ENCODE measurements around the gene FBXO48. TPM values are rescaled to one million over a fixed set of nuclear protein-coding genes. Genes with fewer than 3 reads are reported as not detected.
"Not testable (repeated sequence)": the region's sequence is repeated elsewhere in the genome, so short reads cannot be mapped to it uniquely, and the experiment has no call there.

FBXO48 gene
- total and polyA plus RNA-seq, 9 donors: 0.71 to 1.7 (median 1.2) TPM

DNA sequence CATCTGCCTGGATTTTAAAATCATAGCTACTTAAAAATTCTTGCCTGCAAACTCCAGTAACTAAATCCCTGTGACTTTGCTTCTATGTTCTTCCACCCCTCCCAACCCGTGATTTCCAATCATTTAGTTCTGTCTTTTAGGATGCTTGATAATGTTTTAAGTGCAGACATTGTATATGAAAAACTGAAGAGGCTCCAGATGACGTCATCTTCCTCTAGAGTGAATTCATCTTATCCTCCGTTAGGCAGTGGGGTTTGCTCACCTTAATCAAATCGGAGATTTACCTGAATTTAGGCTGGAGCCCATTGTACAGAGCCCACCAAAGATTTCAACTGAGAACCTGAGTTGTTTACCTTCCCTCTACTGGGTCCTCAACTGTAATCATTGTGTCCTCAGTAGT lies 10.9 kb downstream of the FBXO48 start:
- 90% methylated on average over 2 of the region's 4 CpGs for WGBS (ENCODE audit: insufficient coverage)
- no peaks in the 10 kb centered on the region for H3K36me3 ChIP-seq (ENCODE audit: control insufficient read depth, insufficient read depth, low read length)
- no peak for DNase-seq

DNA sequence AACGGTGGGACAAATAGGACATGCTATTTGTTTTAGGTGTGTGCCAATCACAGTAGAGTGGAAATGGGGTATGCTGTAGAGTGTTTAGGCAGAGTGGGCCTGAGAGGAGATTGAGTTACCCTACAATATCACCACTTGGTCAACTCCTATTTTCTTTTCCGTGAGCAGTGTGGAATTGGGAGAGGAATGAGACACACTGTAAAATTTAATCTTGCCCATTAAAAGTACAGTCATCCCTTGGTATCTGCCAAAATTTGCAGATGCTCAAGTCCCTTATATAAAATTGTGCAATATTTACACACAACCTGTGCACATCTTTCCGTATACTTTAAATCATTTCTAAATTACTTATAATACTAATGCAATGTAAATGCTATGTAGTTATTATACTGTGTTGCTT lies 12.4 kb downstream of the FBXO48 start:
- Histone ChIP-seq H3K27me3 (ENCODE audit: control insufficient read depth, insufficient read depth, low read length) (no peaks in the 10 kb centered on the region), H3K4me3 (ENCODE audit: low read length) (no peak overlapping the region), H3K9me3 (replicated peaks; ENCODE audit: control insufficient read depth, low read depth, low read length) (no peaks in the 10 kb centered on the region), H3K36me3 (ENCODE audit: control insufficient read depth, insufficient read depth, low read length) (no peaks in the 10 kb centered on the region), H3K4me1 (ENCODE audit: control insufficient read depth, insufficient read depth, low read length) (no peaks in the 10 kb centered on the region), H3K27ac (ENCODE audit: low read length) (no peak overlapping the region)
- WGBS (ENCODE audit: insufficient coverage): no CpG with 5 or more reads among the region's 3 CpGs
- no peak for DNase-seq

More for the DNA sequence above, 10.9 kb downstream of the FBXO48 start:
- H3K9me3 ChIP-seq (replicated peaks; ENCODE audit: control insufficient read depth, low read depth, low read length): no peaks in the 10 kb centered on the region
- H3K27me3 ChIP-seq (ENCODE audit: control insufficient read depth, insufficient read depth, low read length): no peaks in the 10 kb centered on the region
- H3K27ac ChIP-seq (ENCODE audit: low read length): no peak overlapping the region
- H3K4me1 ChIP-seq (ENCODE audit: control insufficient read depth, insufficient read depth, low read length): no peaks in the 10 kb centered on the region
- no peak overlapping the region for H3K4me3 ChIP-seq (ENCODE audit: low read length)

- Histone ChIP-seq H3K36me3 (ENCODE audit: control insufficient read depth, insufficient read depth, low read length) (no peaks in the 10 kb centered on the region), H3K4me3 (ENCODE audit: low read length) (no peak overlapping the region), H3K27ac (ENCODE audit: low read length) (no peak overlapping the region), H3K4me1 (ENCODE audit: control insufficient read depth, insufficient read depth, low read length) (no peaks in the 10 kb centered on the region), H3K9me3 (replicated peaks; ENCODE audit: control insufficient read depth, low read depth, low read length) (no peaks in the 10 kb centered on the region), H3K27me3 (ENCODE audit: control insufficient read depth, insufficient read depth, low read length) (no peaks in the 10 kb centered on the region)
- no peak for DNase-seq
- no CpG with 5 or more reads among the region's 2 CpGs for WGBS (ENCODE audit: insufficient coverage)
Observed at GRCh38 chr2:68453761-68454360, 13.2 kb downstream of the FBXO48 start.

- 60% methylated on average over 1 of the region's 5 CpGs for WGBS (ENCODE audit: insufficient coverage)
- no peak overlapping the region for H3K27ac ChIP-seq (ENCODE audit: low read length)
Observed at GRCh38 chr2:68452158-68452900, 14.8 kb downstream of the FBXO48 start.

GRCh38 chr2:68448671-68449653 lies 18.1 kb downstream of the FBXO48 start:
- 89% methylated on average over 14 of the region's 24 CpGs for WGBS (ENCODE audit: insufficient coverage)
- H3K27me3 ChIP-seq (ENCODE audit: control insufficient read depth, insufficient read depth, low read length): no peaks in the 10 kb centered on the region
- H3K36me3 ChIP-seq (ENCODE audit: control insufficient read depth, insufficient read depth, low read length): no peaks in the 10 kb centered on the region
- no peak overlapping the region for H3K27ac ChIP-seq (ENCODE audit: low read length)
- DNase-seq: no peak
- no peaks in the 10 kb centered on the region for H3K9me3 ChIP-seq (replicated peaks; ENCODE audit: control insufficient read depth, low read depth, low read length)
- no peak overlapping the region for H3K4me3 ChIP-seq (ENCODE audit: low read length)
- no peaks in the 10 kb centered on the region for H3K4me1 ChIP-seq (ENCODE audit: control insufficient read depth, insufficient read depth, low read length)

More at GRCh38 chr2:68452158-68452900, 14.8 kb downstream of the FBXO48 start:
- DNase-seq: no peak
- Histone ChIP-seq H3K4me1 (ENCODE audit: control insufficient read depth, insufficient read depth, low read length) (no peaks in the 10 kb centered on the region), H3K9me3 (replicated peaks; ENCODE audit: control insufficient read depth, low read depth, low read length) (no peaks in the 10 kb centered on the region), H3K27me3 (ENCODE audit: control insufficient read depth, insufficient read depth, low read length) (no peaks in the 10 kb centered on the region), H3K36me3 (ENCODE audit: control insufficient read depth, insufficient read depth, low read length) (no peaks in the 10 kb centered on the region), H3K4me3 (ENCODE audit: low read length) (no peak overlapping the region)

DNA sequence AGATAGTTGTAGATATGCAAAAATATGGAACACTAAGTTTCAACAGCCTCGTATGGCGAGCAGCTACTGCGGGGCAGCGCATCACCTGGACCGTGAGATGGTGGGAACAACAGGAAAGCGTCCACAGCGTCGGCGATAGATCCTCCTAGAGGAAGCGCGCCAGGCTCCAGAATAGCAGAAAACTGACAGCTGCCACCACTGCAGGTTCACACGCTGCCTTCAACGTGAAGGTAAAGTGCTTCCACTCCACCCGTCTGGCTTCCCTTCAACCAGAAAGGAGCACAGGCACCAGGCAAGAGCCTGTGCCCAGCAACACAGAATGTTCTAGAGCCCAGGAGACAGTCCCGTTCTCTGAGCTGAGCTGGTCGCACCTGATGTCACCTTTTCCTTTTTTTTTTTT lies 20.0 kb downstream of the FBXO48 start:
- Histone ChIP-seq H3K27ac (ENCODE audit: low read length) (no peak overlapping the region), H3K4me1 (ENCODE audit: control insufficient read depth, insufficient read depth, low read length) (no peaks in the 10 kb centered on the region), H3K36me3 (ENCODE audit: control insufficient read depth, insufficient read depth, low read length) (no peaks in the 10 kb centered on the region), H3K9me3 (replicated peaks; ENCODE audit: control insufficient read depth, low read depth, low read length) (no peaks in the 10 kb centered on the region), H3K27me3 (ENCODE audit: control insufficient read depth, insufficient read depth, low read length) (no peaks in the 10 kb centered on the region), H3K4me3 (ENCODE audit: low read length) (no peak overlapping the region)
- no peak for DNase-seq
- WGBS (ENCODE audit: insufficient coverage): 91% methylated on average over 15 of the region's 16 CpGs

GRCh38 chr2:68446425-68446824 lies 20.7 kb downstream of the FBXO48 start:
- no CpG with 5 or more reads among the region's 3 CpGs for WGBS (ENCODE audit: insufficient coverage)
- not testable (repeated sequence) for H3K9me3 ChIP-seq (replicated peaks; ENCODE audit: control insufficient read depth, low read depth, low read length); DNase-seq; H3K27ac ChIP-seq (ENCODE audit: low read length); H3K4me1 ChIP-seq (ENCODE audit: control insufficient read depth, insufficient read depth, low read length); H3K27me3 ChIP-seq (ENCODE audit: control insufficient read depth, insufficient read depth, low read length); H3K36me3 ChIP-seq (ENCODE audit: control insufficient read depth, insufficient read depth, low read length); H3K4me3 ChIP-seq (ENCODE audit: low read length)

DNA sequence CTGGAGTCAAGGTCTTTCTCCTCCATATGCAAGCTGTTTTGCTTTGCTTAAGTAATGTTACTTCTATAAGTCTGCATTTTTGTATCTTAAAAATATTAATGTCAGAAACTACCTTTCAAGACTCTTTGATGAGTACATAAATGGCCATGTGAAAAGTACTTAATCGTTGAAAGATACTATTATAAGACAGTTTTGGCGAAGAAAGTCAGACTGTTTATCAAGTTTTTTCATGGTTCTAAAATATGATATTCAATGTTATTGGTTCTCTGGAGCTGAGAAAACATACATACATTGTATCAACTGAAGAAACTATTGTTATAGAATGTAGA lies 25.1 kb downstream of the FBXO48 start:
- Histone ChIP-seq H3K4me3 (ENCODE audit: low read length) (no peak overlapping the region), H3K27me3 (ENCODE audit: control insufficient read depth, insufficient read depth, low read length) (no peaks in the 10 kb centered on the region), H3K9me3 (replicated peaks; ENCODE audit: control insufficient read depth, low read depth, low read length) (no peaks in the 10 kb centered on the region), H3K4me1 (ENCODE audit: control insufficient read depth, insufficient read depth, low read length) (no peaks in the 10 kb centered on the region), H3K27ac (ENCODE audit: low read length) (no peak overlapping the region), H3K36me3 (ENCODE audit: control insufficient read depth, insufficient read depth, low read length) (no peaks in the 10 kb centered on the region)
- DNase-seq: no peak
- WGBS (ENCODE audit: insufficient coverage): no CpG with 5 or more reads among the region's 2 CpGs

DNA sequence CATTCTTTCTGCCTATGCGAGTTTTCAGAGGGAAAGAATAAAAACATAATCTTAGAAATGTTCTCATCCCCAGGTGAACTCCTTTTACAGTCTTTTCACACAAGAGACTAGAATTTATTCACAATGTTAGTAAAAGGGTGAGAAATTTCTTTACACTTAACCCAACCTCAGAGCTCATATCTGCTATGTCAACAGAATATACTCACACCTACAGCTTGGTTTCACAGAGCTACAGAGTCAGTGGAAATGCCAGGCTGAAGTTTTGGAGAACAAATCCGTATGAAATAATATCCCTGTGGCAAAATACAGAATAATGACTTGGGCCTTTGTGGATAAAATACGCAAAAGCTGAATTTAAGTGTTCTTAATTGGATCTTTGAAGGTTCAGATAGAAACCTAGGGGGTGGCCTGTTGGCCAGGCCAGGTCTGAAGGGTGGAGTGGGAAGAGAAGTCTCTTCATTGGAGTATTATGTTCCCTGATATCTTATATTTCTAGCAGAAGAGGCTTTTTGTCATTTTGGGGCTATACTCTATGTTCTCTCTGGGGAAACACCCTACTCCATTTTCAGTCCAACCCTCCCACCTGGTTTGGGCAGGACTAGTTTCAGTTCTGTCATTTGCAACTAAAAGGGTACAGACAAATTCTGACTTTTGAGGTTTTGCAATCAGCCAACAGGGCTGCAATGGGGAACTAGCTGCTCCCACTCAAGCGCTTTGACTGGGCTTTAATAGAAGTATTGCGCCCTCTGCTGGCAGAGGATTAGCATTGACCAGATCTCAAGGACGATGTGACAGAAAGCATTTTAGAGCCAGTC lies 25.7 kb downstream of the FBXO48 start:
- no peak overlapping the region for H3K27ac ChIP-seq (ENCODE audit: low read length)
- DNase-seq: peak; percentile 93
- no peaks in the 10 kb centered on the region for H3K9me3 ChIP-seq (replicated peaks; ENCODE audit: control insufficient read depth, low read depth, low read length)

More for the DNA sequence above, 25.7 kb downstream of the FBXO48 start:
- Histone ChIP-seq H3K4me1 (ENCODE audit: control insufficient read depth, insufficient read depth, low read length) (peaks cover 6% of the 10 kb centered on the region), H3K27me3 (ENCODE audit: control insufficient read depth, insufficient read depth, low read length) (no peaks in the 10 kb centered on the region), H3K4me3 (ENCODE audit: low read length) (no peak overlapping the region), H3K36me3 (ENCODE audit: control insufficient read depth, insufficient read depth, low read length) (no peaks in the 10 kb centered on the region)
- WGBS (ENCODE audit: insufficient coverage): 27% methylated on average over 3 of the region's 6 CpGs

All from muscle of leg (tissue), 11 donors.